Kidney (tissue), 14 donors: ENCODE measurements around the gene ING2. TPM values are rescaled to one million over a fixed set of nuclear protein-coding genes. Genes with fewer than 3 reads are reported as not detected.

Source experiments
- DNase-seq, 5 donors: peaks; one replicate each; pipeline ENCODE4 v3.0.0-alpha.2; 2013 to 2020
- FAIRE-seq: peaks from 2 replicates; lab custom pipeline; 2012; peaks lifted over from hg19 to GRCh38; lab: Jason Lieb, UNC
- H3K27ac ChIP-seq, 2 donors: one replicate each; pipeline ENCODE4 v1.7.0; 2013; ENCODE audit warnings: low read depth in 2 of 2, low read length in 2 of 2, inconsistent platforms in 1 of 2
- H3K27me3 ChIP-seq: one replicate; pipeline ENCODE4 v1.7.1; 2013; ENCODE audit warnings: low read length, inconsistent platforms; ENCODE audit not compliant: control insufficient read depth, insufficient read depth
- H3K36me3 ChIP-seq, 3 donors: one replicate each; pipeline versions ENCODE4 v1.7.0 to v1.7.1; 2013; ENCODE audit warnings: low read length in 3 of 3, control low read depth in 1 of 3, inconsistent platforms in 1 of 3; ENCODE audit not compliant: insufficient read depth in 3 of 3, control insufficient read depth in 2 of 3
- H3K4me1 ChIP-seq, 3 donors: one replicate each; pipeline versions ENCODE4 v1.7.0 to v1.7.1; 2013; ENCODE audit warnings: low read length in 3 of 3, inconsistent platforms in 1 of 3, low read depth in 1 of 3; ENCODE audit not compliant: control insufficient read depth in 2 of 3, insufficient read depth in 2 of 3
- H3K4me3 ChIP-seq, 3 donors: one replicate each; pipeline versions ENCODE4 v1.7.0 to v1.8.1; 2013; ENCODE audit warnings: low read length in 3 of 3, control low read depth in 1 of 3, inconsistent platforms in 1 of 3
- H3K9ac ChIP-seq, 3 donors: one replicate each; pipeline versions ENCODE4 v1.7.0 to v1.7.1; 2013; ENCODE audit warnings: low read length in 3 of 3, control low read depth in 1 of 3, inconsistent platforms in 1 of 3
- H3K9me3 ChIP-seq, 3 donors: one replicate each; pipeline versions ENCODE4 v1.7.0 to v1.7.1; 2013; ENCODE audit warnings: low read length in 3 of 3, control low read depth in 1 of 3, inconsistent platforms in 1 of 3; ENCODE audit not compliant: control insufficient read depth in 2 of 3, insufficient read depth in 1 of 3
- CTCF ChIP-seq: IDR thresholded peaks from 3 replicates; pipeline ENCODE4 v1.5.1; 2012; ENCODE audit warnings: mild to moderate bottlenecking, moderate library complexity, borderline replicate concordance; ENCODE audit not compliant: insufficient read depth; ENCODE audit errors: extremely low read depth
- intact Hi-C: fragments of 100-400 bp; cut with DNase I; formaldehyde crosslinking; loops from one replicate; pipeline ENCODE4 v1.11.1; 2022
- polyA plus RNA-seq: library from polyadenylated mRNA; stranded (reverse); fragments of 350-450 nt; fragmentation: Illumina TruSeq; extraction: RNeasy Lipid Tissue Mini Kit (QIAGEN cat#74804); gene quantifications from one replicate; pipeline ENCODE4 v1.2.3, GENCODE V29; 2014; ENCODE audit warnings: low read depth, low replicate concordance; ENCODE audit not compliant: insufficient read depth
- total RNA-seq: library from RNA; stranded (reverse); fragmentation: NEBNext Ultra II Directional; extraction: Animal tissue kit (Norgen Biotek cat#: 25700); gene quantifications from one replicate; pipeline ENCODE4 v1.2.1, GENCODE V29; 2021
- donor health status: control.
- donor health status: control.
- donor health status: control.
- donor health status: control.
- donor health status: control.
- donor health status: DM: yes; HTN: yes; CAD: no.
- donor health status: Normal renal cell carcinoma (clear cell type).

ING2 gene
- total and polyA plus RNA-seq, 2 donors from 2014 or later: 7.8 to 17.3 TPM

GRCh38 chr4:183522821-183523220 is 18.0 kb downstream of the ING2 start:
- intact Hi-C loops: no loop called here

DNA sequence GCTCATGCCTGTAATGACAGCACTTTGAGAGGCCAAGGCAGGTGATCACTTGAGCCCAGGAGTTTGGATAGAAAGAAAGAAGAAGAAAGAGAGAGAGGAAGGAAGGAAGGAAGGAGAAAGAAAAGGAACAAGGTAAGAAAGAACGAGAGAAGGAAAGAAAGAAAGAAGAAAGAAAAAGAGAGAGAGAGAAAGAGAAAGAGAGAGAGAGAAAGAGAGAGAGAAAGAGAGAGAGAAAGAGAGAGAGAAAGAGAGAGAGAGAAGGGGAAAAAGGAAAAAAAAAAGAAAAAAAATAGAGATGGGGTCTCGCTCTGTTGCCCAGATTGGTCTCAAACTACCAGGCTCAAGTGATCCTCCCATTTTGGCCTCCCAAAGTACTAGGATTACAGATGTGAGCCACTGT is 22.5 kb downstream of the ING2 start:
- H3K27ac ChIP-seq: no peak overlapping the region

More at GRCh38 chr4:183522821-183523220, 18.0 kb downstream of the ING2 start:
- TF ChIP-seq CTCF: no peak
- H3K36me3 ChIP-seq: no peaks in the 10 kb centered on the region
- FAIRE-seq (no peak), DNase-seq (peak in 2 of 5 donors; percentile 17 to 31)
- no peak overlapping the region for H3K9ac ChIP-seq
- H3K27ac ChIP-seq: no peak overlapping the region
- no peaks in the 10 kb centered on the region for H3K9me3 ChIP-seq
- no peak overlapping the region for H3K4me3 ChIP-seq
- H3K27me3 ChIP-seq: no peaks in the 10 kb centered on the region
- H3K4me1 ChIP-seq: no peaks in the 10 kb centered on the region

DNA sequence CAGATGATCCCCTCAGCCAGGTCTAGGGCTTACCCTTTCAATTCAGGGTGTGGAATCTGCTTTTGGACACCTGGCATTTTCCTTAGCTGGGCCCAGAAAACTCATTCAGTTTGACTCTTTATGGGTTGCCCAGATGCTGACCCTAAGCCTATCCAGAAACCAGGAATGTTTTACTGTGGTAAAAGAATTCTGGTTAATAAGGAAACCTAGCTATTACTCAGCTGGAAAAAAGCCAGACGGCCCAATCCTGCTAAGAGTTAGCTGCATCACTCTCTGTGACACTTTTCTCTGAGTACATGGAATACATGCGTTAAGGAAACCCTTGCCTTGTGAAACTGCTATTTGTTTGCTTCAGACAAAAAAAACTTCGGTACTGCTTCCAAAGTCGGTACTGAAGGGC is 28.0 kb downstream of the ING2 start:
- Histone ChIP-seq H3K9ac (no peak overlapping the region), H3K36me3 (no peaks in the 10 kb centered on the region), H3K27ac (no peak overlapping the region), H3K4me1 (no peaks in the 10 kb centered on the region), H3K4me3 (no peak overlapping the region), H3K9me3 (no peaks in the 10 kb centered on the region), H3K27me3 (no peaks in the 10 kb centered on the region)
- FAIRE-seq (no peak), DNase-seq (peak in 1 of 5 donors; percentile 33)
- TF ChIP-seq CTCF: no peak
- intact Hi-C loops: no loop called here

More for the DNA sequence above, 22.5 kb downstream of the ING2 start:
- Histone ChIP-seq H3K4me1 (no peaks in the 10 kb centered on the region), H3K4me3 (no peak overlapping the region), H3K36me3 (no peaks in the 10 kb centered on the region), H3K9me3 (no peaks in the 10 kb centered on the region), H3K27me3 (no peaks in the 10 kb centered on the region), H3K9ac (no peak overlapping the region)
- FAIRE-seq (no peak), DNase-seq (no peak)
- intact Hi-C loops: no loop called here
- TF ChIP-seq CTCF: no peak

GRCh38 chr4:183533698-183534097 is 28.8 kb downstream of the ING2 start:
- Histone ChIP-seq H3K27me3 (no peaks in the 10 kb centered on the region), H3K36me3 (no peaks in the 10 kb centered on the region), H3K4me3 (no peak overlapping the region), H3K4me1 (no peaks in the 10 kb centered on the region), H3K27ac (no peak overlapping the region), H3K9ac (no peak overlapping the region), H3K9me3 (no peaks in the 10 kb centered on the region)
- FAIRE-seq (no peak), DNase-seq (no peak)
- no peak for TF ChIP-seq CTCF
- intact Hi-C loops: no loop called here
